ENCODE data around the gene APEX1.
"Not testable (repeated sequence)": the region's sequence is repeated elsewhere in the genome, so short reads cannot be mapped to it uniquely, and the experiment has no call there.

Gene APEX1

GRCh38 chr14:20435582-20436362, 19.3 kb upstream of the APEX1 start, which contains the start of gene KLHL33:
KLHL33 (minus strand) TSS chr14:20436166; CDS start chr14:20435811, 355 bp downstream.
- DNase-seq (ENCODE audit: low read depth): no peak

GRCh38 chr14:20436363-20436755, 18.7 kb upstream of the APEX1 start:
- DNase-seq (ENCODE audit: low read depth): no peak

GRCh38 chr14:20438664-20439063, 16.4 kb upstream of the APEX1 start:
- DNase-seq (ENCODE audit: low read depth): no peak

GRCh38 chr14:20440465-20440864, 14.6 kb upstream of the APEX1 start:
- DNase-seq (ENCODE audit: low read depth): no peak

- no peak for DNase-seq (ENCODE audit: low read depth)
These were observed 14.1 kb upstream of the APEX1 start for GRCh38 chr14:20440882-20441281.

- DNase-seq (ENCODE audit: low read depth): no peak
These were observed 13.6 kb upstream of the APEX1 start for GRCh38 chr14:20441461-20441860.

- not testable (repeated sequence) for DNase-seq (ENCODE audit: low read depth)
These were observed 11.4 kb upstream of the APEX1 start for GRCh38 chr14:20443650-20444049.

- no peak for DNase-seq (ENCODE audit: low read depth)
These were observed 8.1 kb upstream of the APEX1 start for GRCh38 chr14:20446889-20447288.

- DNase-seq (ENCODE audit: low read depth): not testable (repeated sequence)
These were observed 2.2 kb upstream of the APEX1 start for GRCh38 chr14:20452831-20453230.

GRCh38 chr14:20455355-20456300, 602 bp downstream of the APEX1 start:
- peak; percentile 53 for DNase-seq (ENCODE audit: low read depth)

GRCh38 chr14:20456971-20457370, 1.9 kb downstream of the APEX1 start:
- DNase-seq (ENCODE audit: low read depth): no peak

- DNase-seq (ENCODE audit: low read depth): no peak
These were observed 3.2 kb downstream of the APEX1 start for GRCh38 chr14:20458031-20458789.

GRCh38 chr14:20460458-20461224, 5.6 kb downstream of the APEX1 start:
- DNase-seq (ENCODE audit: low read depth): no peak

GRCh38 chr14:20461225-20462141, 6.5 kb downstream of the APEX1 start, which contains the start of gene PIP4P1:
PIP4P1 (minus strand) TSS chr14:20461434; CDS start chr14:20461325, 109 bp downstream.
- DNase-seq (ENCODE audit: low read depth): peak; percentile 97

GRCh38 chr14:20468764-20469241, 13.8 kb downstream of the APEX1 start:
- DNase-seq (ENCODE audit: low read depth): no peak

- DNase-seq (ENCODE audit: low read depth): peak; percentile 73
These were observed 14.3 kb downstream of the APEX1 start, which contains the start of gene PNP for GRCh38 chr14:20469242-20469889. PNP (plus strand) TSS chr14:20469406; CDS start chr14:20469525, 119 bp downstream.

- DNase-seq (ENCODE audit: low read depth): peak; percentile 28
These were observed 15.0 kb downstream of the APEX1 start for GRCh38 chr14:20469890-20470602.

GRCh38 chr14:20470603-20470901, 15.5 kb downstream of the APEX1 start:
- DNase-seq (ENCODE audit: low read depth): no peak

Measured in stimulated activated CD8-positive, alpha-beta memory T cell treated with anti-CD3 and anti-CD28 coated beads, Interleukin-7, amount 100 ng/mL, for 24 hours (primary cell).